AG09319 (cell line): ENCODE data around the gene SULT1B1.
A peak's percentile ranks its signal among the peaks of the same experiment; 100 is the strongest.

Experiments used
- DNase-seq: peaks from one replicate; pipeline ENCODE4 v3.0.0-alpha.2; 2010; ENCODE audit warnings: low read depth; ENCODE audit errors: extremely low read depth
- TF ChIP-seq, protein P1 (sequence below): IDR thresholded peaks from 2 replicates; pipeline ENCODE4 v1.5.1; 2011; ENCODE audit warnings: low read depth, mild to moderate bottlenecking, inconsistent platforms, low read length, moderate library complexity

The SULT1B1 gene

DNA sequence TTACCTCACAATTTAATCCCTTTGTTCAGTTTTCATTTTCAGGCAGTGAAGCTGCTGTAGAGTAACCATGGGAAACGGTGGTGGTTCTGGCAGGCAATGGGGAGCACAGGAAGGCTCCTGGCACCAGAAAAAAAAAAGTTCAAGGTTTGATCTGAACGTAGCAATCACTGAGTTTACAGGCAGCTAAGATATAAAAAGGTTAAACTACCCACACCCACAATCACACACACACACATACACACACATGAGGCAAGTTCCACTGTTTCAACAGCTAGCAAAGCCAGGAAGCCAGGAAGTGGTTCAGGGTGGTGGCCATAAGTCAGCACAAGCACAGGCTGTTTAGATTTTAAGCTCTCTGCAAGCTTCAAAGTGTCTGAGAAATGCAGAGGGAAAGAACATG lies at the start of gene SULT1B1:
SULT1B1 (minus strand) TSS at position 166 of the 400 bp plus-strand sequence. CDS start 5,403 bp downstream, outside the sequence.
- DNase-seq = peak; percentile 70
- TF ChIP-seq, protein P1, sequence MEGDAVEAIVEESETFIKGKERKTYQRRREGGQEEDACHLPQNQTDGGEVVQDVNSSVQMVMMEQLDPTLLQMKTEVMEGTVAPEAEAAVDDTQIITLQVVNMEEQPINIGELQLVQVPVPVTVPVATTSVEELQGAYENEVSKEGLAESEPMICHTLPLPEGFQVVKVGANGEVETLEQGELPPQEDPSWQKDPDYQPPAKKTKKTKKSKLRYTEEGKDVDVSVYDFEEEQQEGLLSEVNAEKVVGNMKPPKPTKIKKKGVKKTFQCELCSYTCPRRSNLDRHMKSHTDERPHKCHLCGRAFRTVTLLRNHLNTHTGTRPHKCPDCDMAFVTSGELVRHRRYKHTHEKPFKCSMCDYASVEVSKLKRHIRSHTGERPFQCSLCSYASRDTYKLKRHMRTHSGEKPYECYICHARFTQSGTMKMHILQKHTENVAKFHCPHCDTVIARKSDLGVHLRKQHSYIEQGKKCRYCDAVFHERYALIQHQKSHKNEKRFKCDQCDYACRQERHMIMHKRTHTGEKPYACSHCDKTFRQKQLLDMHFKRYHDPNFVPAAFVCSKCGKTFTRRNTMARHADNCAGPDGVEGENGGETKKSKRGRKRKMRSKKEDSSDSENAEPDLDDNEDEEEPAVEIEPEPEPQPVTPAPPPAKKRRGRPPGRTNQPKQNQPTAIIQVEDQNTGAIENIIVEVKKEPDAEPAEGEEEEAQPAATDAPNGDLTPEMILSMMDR = no peak

DNA sequence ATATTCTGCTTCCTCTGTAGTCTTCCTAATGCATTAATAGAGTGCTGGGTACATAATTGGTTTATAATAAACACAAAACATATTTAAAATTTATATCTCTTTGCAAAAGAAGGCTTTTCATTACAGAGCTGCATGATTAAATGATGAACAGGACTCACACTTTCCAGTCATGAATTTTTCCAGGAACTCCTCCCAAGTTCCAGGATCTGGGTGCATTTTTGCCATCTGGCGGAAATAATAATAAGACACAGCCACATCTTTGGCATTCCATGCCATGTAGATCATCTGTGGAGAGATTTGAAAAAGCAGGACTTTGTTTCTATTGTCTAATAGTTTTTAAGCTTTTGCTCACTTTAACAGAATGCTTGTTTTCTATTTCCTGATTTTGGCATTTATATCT lies 40.2 kb upstream of the SULT1B1 start:
- DNase-seq = no peak
- TF ChIP-seq, protein P1 = no peak

DNA sequence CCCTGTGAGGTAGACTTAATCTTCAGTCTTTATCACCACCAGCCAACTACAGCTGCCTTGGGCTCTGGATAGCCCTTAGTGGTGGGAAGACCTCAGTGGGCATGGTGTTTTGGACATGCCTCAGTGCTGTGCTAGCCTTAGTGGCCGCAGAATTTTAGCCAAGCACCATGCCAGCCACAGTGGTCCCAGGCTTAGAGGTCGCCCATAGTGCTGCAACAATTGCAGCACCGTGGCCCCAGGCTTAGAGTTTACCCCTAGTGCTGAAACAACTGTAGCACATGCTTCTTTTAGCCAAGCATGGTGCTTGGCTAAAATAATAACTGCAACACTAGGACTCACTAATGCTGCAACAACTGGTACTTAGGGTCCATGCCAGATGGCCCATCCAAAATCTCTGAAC lies 38.9 kb upstream of the SULT1B1 start:
- TF ChIP-seq, protein P1 = no peak
- no peak for DNase-seq

DNA sequence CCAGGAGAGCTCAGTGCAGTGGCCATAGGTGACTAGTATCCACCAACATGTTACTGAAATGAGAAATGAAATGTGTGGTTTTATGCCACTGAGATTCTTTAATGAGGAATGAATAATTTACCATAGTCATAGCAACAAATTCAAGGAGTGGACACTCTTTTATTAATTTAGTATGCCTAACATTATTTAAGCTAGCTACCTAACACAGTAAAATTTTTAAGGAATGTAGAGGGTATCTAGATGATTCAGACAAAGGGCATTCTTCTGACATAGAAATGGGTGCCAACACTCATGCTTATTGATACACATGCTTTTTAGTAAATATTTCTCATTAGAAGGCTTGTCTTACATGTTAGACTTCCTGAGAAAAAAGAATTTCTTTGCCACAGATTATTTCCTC lies 33.3 kb upstream of the SULT1B1 start:
- DNase-seq = no peak

DNA sequence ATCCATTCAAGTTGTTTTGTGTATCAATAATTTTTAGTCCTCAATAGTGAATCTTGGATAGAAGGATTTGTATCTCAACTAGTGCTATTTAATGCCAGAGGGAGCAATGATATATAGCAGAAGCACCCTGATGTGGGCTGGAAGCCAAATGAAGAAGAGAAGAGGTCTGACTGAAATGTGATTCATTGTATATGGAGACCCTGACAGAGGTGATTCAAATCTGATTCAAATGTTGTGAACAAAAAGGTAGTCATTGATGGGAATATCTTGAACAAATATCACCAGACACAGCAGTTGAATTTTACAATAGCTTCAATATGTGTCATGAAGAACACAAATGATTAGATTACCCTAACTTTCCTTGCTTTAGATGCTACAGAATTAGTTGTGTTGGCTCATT lies 27.5 kb upstream of the SULT1B1 start:
- TF ChIP-seq, protein P1 = no peak

More for the DNA sequence above, 33.3 kb upstream of the SULT1B1 start:
- TF ChIP-seq, protein P1 = no peak

DNA sequence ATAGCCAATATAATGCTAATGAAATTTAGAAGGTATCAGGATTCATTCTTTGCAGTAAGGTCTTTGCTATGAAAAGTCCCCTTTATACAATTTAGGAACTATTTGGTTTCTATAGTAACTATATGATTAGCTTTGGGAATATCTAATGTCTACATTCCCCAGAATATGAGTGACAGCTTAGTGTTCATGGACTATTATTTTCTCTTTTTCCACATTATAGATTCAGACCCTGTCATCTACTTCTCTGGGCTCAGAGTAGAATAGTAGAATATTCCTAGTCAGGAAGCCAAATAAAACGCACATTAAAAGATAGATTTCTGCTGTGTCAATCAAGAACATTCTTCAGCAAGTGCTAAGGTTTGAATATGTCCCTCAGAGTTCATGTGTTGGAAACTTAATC lies 26.1 kb upstream of the SULT1B1 start:
- TF ChIP-seq, protein P1 = no peak
- no peak for DNase-seq

More for the DNA sequence above, 27.5 kb upstream of the SULT1B1 start:
- no peak for DNase-seq

DNA sequence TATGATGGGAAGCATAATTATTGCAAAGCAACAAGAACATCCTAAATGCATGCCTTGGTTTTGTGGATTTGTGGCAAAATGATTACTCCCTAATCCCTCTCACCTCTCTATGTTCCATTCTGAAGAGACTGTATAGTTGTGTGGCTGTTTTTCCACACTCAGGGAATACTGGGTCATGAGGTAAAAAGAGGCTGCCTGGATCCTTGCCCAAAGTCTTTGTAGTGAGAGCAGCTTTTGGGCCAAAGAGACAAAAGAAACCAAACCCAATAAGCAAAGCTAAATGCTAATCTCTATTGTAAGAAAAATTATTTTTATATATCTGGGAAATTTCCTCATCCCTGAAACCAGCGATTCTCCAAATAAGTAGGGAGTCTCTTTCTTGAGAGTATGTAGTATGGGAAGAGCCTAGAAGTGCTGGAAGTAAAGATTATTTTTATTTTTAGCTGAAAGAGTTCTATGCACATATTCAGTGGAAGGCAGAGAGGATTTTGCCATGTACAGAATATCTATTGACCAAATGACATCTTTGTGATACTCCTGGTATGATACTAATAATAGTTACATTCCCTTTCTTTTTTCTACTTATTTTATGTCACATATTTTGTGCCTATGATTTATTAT lies 24.9 kb upstream of the SULT1B1 start:
- DNase-seq = no peak
- TF ChIP-seq, protein P1 = no peak
